GM21737 (cell line): ENCODE data around the gene RNF13.
"Not testable (repeated sequence)": the region's sequence is repeated elsewhere in the genome, so short reads cannot be mapped to it uniquely, and the experiment has no call there.

ENCODE experiments used
- ATAC-seq: cut with Tn5 transposase; IDR thresholded peaks from one replicate; pipeline ENCODE4 v1.9.1; 2021; ENCODE audit warnings: mild to moderate bottlenecking, moderate library complexity; ENCODE audit not compliant: unreplicated experiment

RNF13 gene

GRCh38 chr3:149981979-149982378, 169.0 kb downstream of the RNF13 start:
- not testable (repeated sequence) for ATAC-seq

GRCh38 chr3:149983053-149983452, 170.0 kb downstream of the RNF13 start:
- not testable (repeated sequence) for ATAC-seq

- ATAC-seq, result no peak
Measured at GRCh38 chr3:149983628-149984027, 170.6 kb downstream of the RNF13 start.

GRCh38 chr3:149989307-149989706, 176.3 kb downstream of the RNF13 start:
- no peak for ATAC-seq

- ATAC-seq, result no peak
Measured at GRCh38 chr3:149990423-149990948, 177.5 kb downstream of the RNF13 start.

- ATAC-seq, result no peak
Measured at GRCh38 chr3:149992416-149993058, 179.5 kb downstream of the RNF13 start.

GRCh38 chr3:149998946-149999345, 185.9 kb downstream of the RNF13 start:
- ATAC-seq, result no peak

- no peak for ATAC-seq
Measured at GRCh38 chr3:149999421-149999820, 186.4 kb downstream of the RNF13 start.

GRCh38 chr3:150000641-150001040, 187.6 kb downstream of the RNF13 start:
- no peak for ATAC-seq

GRCh38 chr3:150005243-150006112, 192.5 kb downstream of the RNF13 start:
- ATAC-seq, result no peak

GRCh38 chr3:150006794-150007193, 193.8 kb downstream of the RNF13 start:
- ATAC-seq, result no peak
